H1 (cell line): ENCODE measurements around the gene RUNX1. TPM values are rescaled to one million over a fixed set of nuclear protein-coding genes. Genes with fewer than 3 reads are reported as not detected.
A peak's percentile ranks its signal among the peaks of the same experiment; 100 is the strongest.

Source experiments
- CTCF ChIA-PET: fragments of 300-600 bp; sonication (Branson Sonifier 250); formaldehyde crosslinking; loops from one replicate; lab custom pipeline; 2021; ENCODE audit not compliant: partially characterized antibody; lab: Charles Lee
- POLR2A ChIA-PET: fragments of 300-600 bp; sonication (Branson Sonifier 250); formaldehyde crosslinking; loops from one replicate; lab custom pipeline; 2021; ENCODE audit warnings: inconsistent platforms; ENCODE audit not compliant: partially characterized antibody; lab: Charles Lee
- DNase-seq, 2 experiments: peaks; one replicate each; pipeline versions ENCODE4 v3.0.0 to v3.0.0-alpha.2; 2010 to 2022; ENCODE audit warnings: low spot score in 2 of 2, low read depth in 1 of 2, mixed read lengths in 1 of 2
- FAIRE-seq: peaks from 2 replicates; lab custom pipeline; 2011; peaks lifted over from hg19 to GRCh38; lab: Jason Lieb, UNC
- H2AFZ ChIP-seq: 2 replicates; pipeline ENCODE4 v1.8.1; 2012; ENCODE audit warnings: low read length, inconsistent platforms
- H2AK5ac ChIP-seq: 2 replicates; pipeline ENCODE4 v1.6.1; 2013; ENCODE audit warnings: low read depth, low read length
- H2BK120ac ChIP-seq: replicated peaks from 2 replicates; pipeline ENCODE3; 2013; ENCODE audit warnings: low read depth, low read length, inconsistent platforms
- H2BK12ac ChIP-seq: 2 replicates; pipeline ENCODE4 v1.6.1; 2013; ENCODE audit warnings: low read depth, low read length
- H2BK15ac ChIP-seq: 2 replicates; pipeline ENCODE4 v1.6.1; 2013; ENCODE audit warnings: low read length
- H2BK20ac ChIP-seq: 2 replicates; pipeline ENCODE4 v1.6.1; 2013; ENCODE audit warnings: low read length
- H2BK5ac ChIP-seq: 2 replicates; pipeline ENCODE4 v1.6.1; 2013; ENCODE audit warnings: low read depth, low read length
- H3K14ac ChIP-seq: 2 replicates; pipeline ENCODE4 v1.6.1; 2013; ENCODE audit warnings: inconsistent platforms; ENCODE audit not compliant: insufficient read length
- H3K18ac ChIP-seq: 2 replicates; pipeline ENCODE4 v1.6.1; 2013; ENCODE audit warnings: low read length; ENCODE audit errors: extremely low read depth
- H3K23ac ChIP-seq: 2 replicates; pipeline ENCODE4 v1.6.1; 2013; ENCODE audit warnings: inconsistent platforms; ENCODE audit not compliant: insufficient read length
- H3K23me2 ChIP-seq: 2 replicates; pipeline ENCODE4 v1.6.1; 2013; ENCODE audit warnings: low read depth, low read length
- H3K27ac ChIP-seq: 2 replicates; pipeline ENCODE4 v1.6.1; 2011; ENCODE audit warnings: low read depth, low read length, inconsistent platforms
- H3K27me3 ChIP-seq, 4 experiments: replicated peaks in 1 of 4; 1 replicate in 1 of 4; 2 replicates in 3 of 4; pipeline versions ENCODE4 v1.6.1 to v1.8.1; 2011 to 2013; ENCODE audit warnings: low read length in 3 of 4, mild to moderate bottlenecking in 3 of 4, inconsistent platforms in 2 of 4, mixed read lengths in 2 of 4, moderate library complexity in 1 of 4; ENCODE audit not compliant: control insufficient read depth in 3 of 4, insufficient read depth in 3 of 4; ENCODE audit errors: extremely low read depth in 1 of 4
- H3K36me3 ChIP-seq, 4 experiments: 2 replicates each; pipeline versions ENCODE4 v1.6.1 to v1.8.1; 2011 to 2013; ENCODE audit warnings: mild to moderate bottlenecking in 4 of 4, low read length in 3 of 4, moderate library complexity in 2 of 4, control low read depth in 1 of 4, inconsistent platforms in 1 of 4; ENCODE audit not compliant: insufficient read depth in 4 of 4, control insufficient read depth in 2 of 4
- H3K4ac ChIP-seq: replicated peaks from 2 replicates; pipeline ENCODE3; 2013; ENCODE audit warnings: low read length, low read depth, mixed read lengths, inconsistent platforms; ENCODE audit not compliant: insufficient read length
- H3K4me1 ChIP-seq, 4 experiments: replicated peaks in 1 of 4; 1 replicate in 1 of 4; 2 replicates in 3 of 4; pipeline versions ENCODE4 v1.6.1 to v1.8.1; 2011 to 2013; ENCODE audit warnings: low read length in 3 of 4, inconsistent platforms in 2 of 4, mixed read lengths in 1 of 4; ENCODE audit not compliant: insufficient read depth in 4 of 4, control insufficient read depth in 3 of 4
- H3K4me2 ChIP-seq, 2 experiments: 2 replicates each; pipeline versions ENCODE4 v1.6.1 to v1.8.1; 2011 to 2013; ENCODE audit warnings: low read depth in 2 of 2, low read length in 2 of 2, control low read depth in 1 of 2, inconsistent platforms in 1 of 2, mild to moderate bottlenecking in 1 of 2; ENCODE audit not compliant: insufficient read depth in 1 of 2
- H3K4me3 ChIP-seq, 4 experiments: fragments of 200-600, 300-600 bp in 1 of 4; sonication (generic), shearing (Covaris generic), sonication (Bioruptor Twin) in 1 of 4; 2 replicates each; pipeline versions ENCODE4 v1.5.1 to v1.8.1; 2011 to 2016; ENCODE audit warnings: low read length in 4 of 4, low read depth in 3 of 4, control low read depth in 2 of 4, inconsistent platforms in 2 of 4, mild to moderate bottlenecking in 2 of 4, mixed read lengths in 1 of 4, moderate library complexity in 1 of 4; ENCODE audit not compliant: insufficient read depth in 2 of 4; ENCODE audit errors: extremely low read depth in 1 of 4
- H3K56ac ChIP-seq: replicated peaks from 2 replicates; pipeline ENCODE3; 2013; ENCODE audit warnings: low read depth, mild to moderate bottlenecking, mixed read lengths, low read length, inconsistent platforms; ENCODE audit not compliant: insufficient read length
- H3K79me1 ChIP-seq: 2 replicates; pipeline ENCODE4 v1.6.1; 2013; ENCODE audit warnings: low read depth, low read length, control low read depth
- H3K79me2 ChIP-seq, 2 experiments: 2 replicates each; pipeline versions ENCODE4 v1.6.1 to v1.8.1; 2012 to 2013; ENCODE audit warnings: low read length in 2 of 2, mild to moderate bottlenecking in 2 of 2, inconsistent platforms in 1 of 2; ENCODE audit not compliant: insufficient read depth in 2 of 2, control insufficient read depth in 1 of 2
- H3K9ac ChIP-seq, 4 experiments: replicated peaks in 1 of 4; 1 replicate in 1 of 4; 2 replicates in 3 of 4; pipeline versions ENCODE4 v1.6.1 to v1.8.1; 2011 to 2013; ENCODE audit warnings: low read depth in 3 of 4, low read length in 3 of 4, control low read depth in 2 of 4, mild to moderate bottlenecking in 2 of 4, moderate library complexity in 2 of 4, inconsistent platforms in 1 of 4; ENCODE audit errors: extremely low read depth in 1 of 4
- H3K9me3 ChIP-seq, 2 experiments: 2 replicates each; pipeline versions ENCODE4 v1.6.1 to v1.8.1; 2012 to 2013; ENCODE audit warnings: mild to moderate bottlenecking in 2 of 2, moderate library complexity in 2 of 2, control low read depth in 1 of 2, inconsistent platforms in 1 of 2, low read depth in 1 of 2, low read length in 1 of 2, mixed read lengths in 1 of 2; ENCODE audit not compliant: insufficient read depth in 2 of 2
- H4K20me1 ChIP-seq, 2 experiments: replicated peaks in 1 of 2; 2 replicates each; pipeline versions ENCODE3 to v1.8.1; 2011 to 2013; ENCODE audit warnings: inconsistent platforms in 2 of 2, low read length in 2 of 2, mild to moderate bottlenecking in 1 of 2; ENCODE audit not compliant: insufficient read depth in 2 of 2, control insufficient read depth in 1 of 2
- H4K5ac ChIP-seq: 2 replicates; pipeline ENCODE4 v1.6.1; 2013; ENCODE audit warnings: low read length, low read depth, mixed read lengths, inconsistent platforms; ENCODE audit not compliant: insufficient read length
- H4K8ac ChIP-seq: 2 replicates; pipeline ENCODE4 v1.8.0; 2013; ENCODE audit warnings: mild to moderate bottlenecking, moderate library complexity, low read length, inconsistent platforms; ENCODE audit not compliant: insufficient read depth; ENCODE audit errors: extremely low read depth
- H4K91ac ChIP-seq: replicated peaks from 2 replicates; pipeline ENCODE3; 2013; ENCODE audit warnings: low read length, mixed read lengths, inconsistent platforms; ENCODE audit not compliant: insufficient read length
- CBX8 ChIP-seq: fragments of 300-800, 300-1000 bp; sonication (generic); IDR thresholded peaks from 2 replicates; pipeline ENCODE4 v1.7.1; 2016; ENCODE audit warnings: low read depth, low read length, borderline replicate concordance
- KDM4A ChIP-seq: IDR thresholded peaks from one replicate; pipeline ENCODE4 v1.7.1; 2012; ENCODE audit warnings: low read depth, mild to moderate bottlenecking, moderate library complexity, low read length, inconsistent platforms; ENCODE audit not compliant: severe bottlenecking
- SRF ChIP-seq: IDR thresholded peaks from 2 replicates; pipeline ENCODE4 v1.6.1; 2011; ENCODE audit warnings: mild to moderate bottlenecking, low read depth, low read length, moderate library complexity
- WGBS, 2 experiments: shearing (Covaris generic) in 1 of 2; methylation state at CpG; one replicate each; pipeline versions ENCODE4 v1.1.6 to v1.1.7; 2013 to 2015; ENCODE audit warnings: low lambda C conversion rate in 2 of 2, mixed read lengths in 2 of 2, inconsistent platforms in 1 of 2, low coverage in 1 of 2, missing lambda C conversion rate in 1 of 2; ENCODE audit not compliant: insufficient replicate concordance in 2 of 2, insufficient coverage in 1 of 2, insufficient read length in 1 of 2; ENCODE audit errors: extremely low coverage in 1 of 2, missing lambda C conversion rate in 1 of 2; 5-methylcytosine and 5-hydroxymethylcytosine counted together
- polyA plus RNA-seq, 7 experiments: library from polyadenylated mRNA; depleted of rRNA in 3 of 7; stranded (reverse) in 5 of 7; unstranded in 2 of 7; fragments of >200 nt in 5 of 7; fragments of 200-250 nt in 2 of 7; gene quantifications; 1 replicate in 5 of 7; 2 replicates in 1 of 7; 4 replicates in 1 of 7; pipeline versions ENCODE4 v1.2.1 to v1.2.3, GENCODE V29; 2011 to 2013; ENCODE audit warnings: missing spikeins in 2 of 7, mixed read lengths in 2 of 7
- total RNA-seq: library from RNA; stranded (reverse); fragmentation: NEBNext Ultra II Directional; extraction: Animal tissue kit (Norgen Biotek cat#: 25700); gene quantifications from 2 replicates; pipeline ENCODE4 v1.2.1, GENCODE V29; 2021

RUNX1 gene
- total and polyA plus RNA-seq, 2 of the 8 experiments (the other 6 are each of a cell fraction or from before 2014, with no cell fraction given) = 0.20 to 0.60 TPM

DNA sequence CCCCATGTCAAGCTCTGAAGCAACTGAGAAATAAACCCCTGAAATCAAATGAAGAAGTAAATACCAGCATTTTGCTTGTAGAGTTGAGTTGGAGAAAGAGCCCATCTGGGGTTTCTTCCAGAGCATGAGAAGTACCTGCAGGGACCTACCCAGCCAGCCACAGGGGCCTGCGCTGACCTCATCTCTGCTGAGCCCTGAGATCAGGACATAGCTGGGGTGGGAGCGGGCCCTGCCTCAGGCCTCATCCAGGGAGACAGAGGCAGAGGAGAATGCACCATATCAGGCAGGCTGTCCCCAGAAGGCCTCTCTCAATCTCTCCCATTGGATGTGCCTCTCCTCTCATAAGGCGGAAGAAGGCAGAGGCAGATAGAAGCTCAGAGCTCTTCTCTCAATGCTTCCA lies 27.6 kb downstream of the RUNX1 start:
- ChIA-PET CTCF (interaction anchor here (0.6 to 1.5 kb wide), 4 partner anchors 88 to 274 kb away, joined by 3 to 4 read pairs (median 3); no protein-coding TSS in a partner anchor), POLR2A (no interaction called here)
- H3K4me2 ChIP-seq = no peak overlapping the region
- no peak overlapping the region for H2BK12ac ChIP-seq
- no peaks in the 10 kb centered on the region for H3K36me3 ChIP-seq
- H2AFZ ChIP-seq = 0 out of 2 replicates have a peak overlapping the region, but pooled peaks have one; percentile 20
- H2BK20ac ChIP-seq = no peak overlapping the region
- H3K23me2 ChIP-seq = no peaks in the 10 kb centered on the region; the same call in 1 of the 2 replicates
- peaks cover 0 to 11% (median 8%) of the 10 kb centered on the region in 4 experiments; a peak in 6 of 7 replicates for H3K27me3 ChIP-seq
- H3K79me2 ChIP-seq = no peaks in the 10 kb centered on the region
- H3K4ac ChIP-seq = no peak overlapping the region
- no peak overlapping the region for H3K23ac ChIP-seq
- no peak overlapping the region for H4K5ac ChIP-seq
- 97% methylated on average over 3 of the region's 3 CpGs; no CpG with 5 or more reads in 1 of the 2 experiments for WGBS, 2 experiments
- no peaks in the 10 kb centered on the region for H4K20me1 ChIP-seq
- H3K18ac ChIP-seq = no peak overlapping the region
- H3K9me3 ChIP-seq = peaks cover 0 to 2% of the 10 kb centered on the region in 2 experiments; a peak in 1 of 4 replicates
- no peaks in the 10 kb centered on the region for H3K79me1 ChIP-seq
- no peak overlapping the region for H2BK5ac ChIP-seq
- no peak overlapping the region for H2BK15ac ChIP-seq
- no peak overlapping the region for H4K91ac ChIP-seq
- DNase-seq (no peak), FAIRE-seq (no peak)
- H3K4me3 ChIP-seq = no peak overlapping the region
- H4K8ac ChIP-seq = no peak overlapping the region
- TF ChIP-seq CBX8 (no peak), KDM4A (no peak), SRF (no peak)
- 0 out of 7 replicates have a peak, but pooled peaks cover 0 to 2% (median 0%) of the 10 kb centered on the region in 4 experiments for H3K4me1 ChIP-seq
- H2BK120ac ChIP-seq = no peak overlapping the region
- no peak overlapping the region for H3K14ac ChIP-seq
- H2AK5ac ChIP-seq = no peak overlapping the region
- H3K56ac ChIP-seq = no peak overlapping the region
- no peak overlapping the region for H3K9ac ChIP-seq
- H3K27ac ChIP-seq = no peak overlapping the region
